ENCODE measurements around the gene TRMT1L.

DNA sequence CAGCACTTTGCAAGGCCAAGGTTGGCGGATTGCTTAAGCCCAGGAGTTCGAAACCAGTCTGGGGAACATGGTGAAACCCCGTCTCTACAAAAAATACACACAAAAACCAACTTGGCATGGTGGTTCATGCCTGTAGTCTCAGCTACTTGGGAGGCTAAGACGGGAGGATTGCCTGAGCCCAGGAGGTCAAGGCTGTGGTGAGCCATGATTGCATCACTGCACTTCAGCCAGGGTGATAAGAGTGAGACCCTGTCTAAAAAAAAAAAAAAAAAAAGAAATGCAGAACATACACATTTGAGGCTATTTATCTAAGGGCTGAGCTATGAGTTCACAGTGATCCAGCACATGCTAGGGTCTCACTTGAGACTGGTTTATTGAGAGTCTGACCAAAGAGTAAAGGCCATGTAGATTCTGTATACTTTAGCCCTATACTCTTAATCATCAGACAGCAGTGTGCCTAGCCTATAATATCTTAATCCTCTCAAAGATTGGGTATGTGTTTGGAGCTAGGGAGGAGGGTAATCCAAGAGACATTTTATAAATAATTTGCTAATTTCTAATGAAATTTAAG lies 87.5 kb downstream of the TRMT1L start:
- TF ChIP-seq EZH2 (IDR thresholded peaks at IDR 0.05) (no peak), POLR2AphosphoS5 (IDR thresholded peaks at IDR 0.05; ENCODE audit: borderline replicate concordance, low read depth, low read length) (no peak)
